Colon (tissue), 2 donors: Measurements from ENCODE around the gene PRPS2.

ENCODE experiments used
- FAIRE-seq: peaks from 2 replicates; lab custom pipeline; 2012; peaks lifted over from hg19 to GRCh38; lab: Jason Lieb, UNC
- donor health status: control.
- donor health status: control.

The PRPS2 gene

GRCh38 chrX:12817528-12817927 is 26.3 kb downstream of the PRPS2 start:
- no peak for FAIRE-seq

GRCh38 chrX:12819222-12819621 is 28.0 kb downstream of the PRPS2 start:
- no peak for FAIRE-seq

- no peak for FAIRE-seq
Observed at GRCh38 chrX:12820737-12821136, 29.5 kb downstream of the PRPS2 start.

- FAIRE-seq: no peak
Observed at GRCh38 chrX:12824944-12825343, 33.7 kb downstream of the PRPS2 start.

GRCh38 chrX:12825801-12826200 is 34.6 kb downstream of the PRPS2 start:
- FAIRE-seq: no peak

- peak; percentile 55 for FAIRE-seq
Observed at GRCh38 chrX:12843061-12843667, 52.0 kb downstream of the PRPS2 start.

- FAIRE-seq: no peak
Observed at GRCh38 chrX:12843668-12844279, 52.6 kb downstream of the PRPS2 start.

- FAIRE-seq: no peak
Observed at GRCh38 chrX:12844319-12844718, 53.1 kb downstream of the PRPS2 start.

- FAIRE-seq: no peak
Observed at GRCh38 chrX:12865359-12865758, 74.1 kb downstream of the PRPS2 start.

GRCh38 chrX:12866451-12867377 is 75.5 kb downstream of the PRPS2 start, which contains the start of gene TLR7:
TSS of gene TLR7 (plus strand) at chrX:12867072. CDS start at chrX:12867579, 507 bp downstream.
- FAIRE-seq: no peak

GRCh38 chrX:12867685-12868084 is 76.5 kb downstream of the PRPS2 start:
- no peak for FAIRE-seq

GRCh38 chrX:12868747-12869146 is 77.5 kb downstream of the PRPS2 start:
- no peak for FAIRE-seq

- no peak for FAIRE-seq
Observed at GRCh38 chrX:12871257-12871656, 80.0 kb downstream of the PRPS2 start.

GRCh38 chrX:12872741-12873140 is 81.5 kb downstream of the PRPS2 start:
- no peak for FAIRE-seq
